Amygdala (tissue), 56 donors: Measurements from ENCODE around the gene C1orf167.

Source experiments
- DNase-seq, 56 donors: peaks; one replicate each; lab custom pipeline; 2025; lab: John Stamatoyannopoulos, UW

Gene C1orf167

GRCh38 chr1:11735531-11735853 is 26.5 kb upstream of the C1orf167 start:
- DNase-seq = no peak

GRCh38 chr1:11735854-11736745 is 25.9 kb upstream of the C1orf167 start, which contains the start of gene AGTRAP:
Gene AGTRAP, plus strand, starts transcription at chr1:11736136. Its CDS starts 73 bp downstream, at chr1:11736209.
- peak; percentile 72 to 98 (median 90) for DNase-seq

- DNase-seq = peak in 11 of 56 donors; percentile 11 to 41 (median 29)
Observed at GRCh38 chr1:11736746-11737639, 25.0 kb upstream of the C1orf167 start.

- no peak for DNase-seq
Observed at GRCh38 chr1:11738096-11738495, 23.9 kb upstream of the C1orf167 start.

- DNase-seq = no peak
Observed at GRCh38 chr1:11738783-11739182, 23.2 kb upstream of the C1orf167 start.

- DNase-seq = no peak
Observed at GRCh38 chr1:11740258-11741192, 21.5 kb upstream of the C1orf167 start.

GRCh38 chr1:11741482-11741881 is 20.5 kb upstream of the C1orf167 start:
- no peak for DNase-seq

- no peak for DNase-seq
Observed at GRCh38 chr1:11741919-11742558, 20.0 kb upstream of the C1orf167 start.

- DNase-seq = no peak
Observed at GRCh38 chr1:11744287-11744686, 17.7 kb upstream of the C1orf167 start.

- DNase-seq = no peak
Observed at GRCh38 chr1:11746092-11746491, 15.9 kb upstream of the C1orf167 start.

- DNase-seq = no peak
Observed at GRCh38 chr1:11746795-11747487, 15.1 kb upstream of the C1orf167 start.

- DNase-seq = no peak
Observed at GRCh38 chr1:11748294-11749202, 13.4 kb upstream of the C1orf167 start.

- peak in 9 of 56 donors; percentile 5 to 49 (median 20) for DNase-seq
Observed at GRCh38 chr1:11749203-11749689, 12.7 kb upstream of the C1orf167 start.

GRCh38 chr1:11749996-11750395 is 12.0 kb upstream of the C1orf167 start:
- DNase-seq = no peak

- no peak for DNase-seq
Observed at GRCh38 chr1:11751087-11751486, 10.9 kb upstream of the C1orf167 start.

- DNase-seq = no peak
Observed at GRCh38 chr1:11752359-11753088, 9.5 kb upstream of the C1orf167 start.

GRCh38 chr1:11753555-11754208 is 8.3 kb upstream of the C1orf167 start:
- no peak for DNase-seq
